ENCODE measurements around the gene BCR. TPM values are rescaled to one million over a fixed set of nuclear protein-coding genes. Genes with fewer than 3 reads are reported as not detected.

The BCR gene
- total RNA-seq, 1 experiment from 2014 or later = 40.5 TPM

DNA sequence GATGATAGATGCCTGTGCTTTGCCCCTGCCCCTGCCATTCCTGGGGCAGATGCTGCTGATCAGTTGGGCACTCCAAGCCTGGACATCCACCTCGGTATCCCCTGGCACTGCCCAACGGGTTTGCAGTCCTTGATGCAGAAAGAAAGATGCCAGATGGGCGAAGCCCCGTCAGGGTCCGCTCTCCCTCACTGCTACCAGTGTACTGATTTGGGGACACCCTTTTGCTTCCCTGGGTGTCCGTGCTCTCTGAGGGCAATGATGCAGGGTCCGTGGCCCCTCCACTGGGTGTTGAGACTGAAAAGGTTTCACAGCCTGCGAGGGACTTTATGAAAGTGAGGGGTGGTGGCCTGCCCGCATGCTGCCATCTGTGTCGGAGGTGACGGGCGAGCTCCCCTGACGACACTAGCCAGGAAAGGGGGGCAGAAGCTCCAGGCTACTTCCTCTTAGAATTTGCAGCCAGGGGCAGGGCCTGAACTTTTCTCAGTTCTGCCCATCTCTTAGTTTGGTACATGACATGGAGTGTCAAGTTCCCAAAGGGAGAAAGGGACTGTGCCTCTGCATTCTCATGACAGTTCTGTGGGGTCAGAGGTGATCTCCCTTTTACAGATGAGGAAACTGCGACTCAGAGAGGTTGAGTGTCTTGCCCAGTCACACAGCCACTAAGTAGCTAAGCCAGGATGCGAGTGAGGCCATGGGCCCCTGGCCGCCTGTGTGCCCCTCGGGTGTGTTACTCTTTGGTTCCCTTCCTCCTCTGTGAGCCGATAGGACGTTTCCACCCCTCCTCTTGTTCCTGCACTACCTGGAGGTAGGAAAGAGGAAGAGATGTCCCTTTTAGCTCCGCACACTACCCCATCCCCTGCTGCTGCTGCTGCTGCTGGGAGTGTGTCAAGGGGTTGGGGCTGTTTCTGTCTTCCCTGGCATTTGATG, 96.6 kb downstream of the BCR start:
- peak; percentile 80 for DNase-seq
- no peaks in the 10 kb centered on the region for H3K36me3 ChIP-seq (ENCODE audit: insufficient read depth, low read length)
- H3K27me3 ChIP-seq (ENCODE audit: low read length) = no peaks in the 10 kb centered on the region
- no peak overlapping the region for H3K4me3 ChIP-seq (ENCODE audit: low read length)
- no peaks in the 10 kb centered on the region for H3K9me3 ChIP-seq (ENCODE audit: low read length)
- peaks cover 76% of the 10 kb centered on the region for H3K4me1 ChIP-seq (ENCODE audit: low read length)
- H3K27ac ChIP-seq (ENCODE audit: low read length) = peak overlapping the region; percentile 49
- no peaks in the 10 kb centered on the region for H4K20me1 ChIP-seq (ENCODE audit: insufficient read depth, low read depth, low read length)
- no peaks in the 10 kb centered on the region for H3K9me2 ChIP-seq (replicated peaks; ENCODE audit: insufficient read depth, low read length)
- H3K9ac ChIP-seq (ENCODE audit: low read length) = peak overlapping the region; percentile 37
- H2AFZ ChIP-seq (ENCODE audit: low read length) = no peak overlapping the region
- peak overlapping the region; percentile 29 for H3K4me2 ChIP-seq (ENCODE audit: low read depth, low read length, poor library complexity, severe bottlenecking)
- H3K79me2 ChIP-seq (ENCODE audit: low read length) = no peaks in the 10 kb centered on the region

DNA sequence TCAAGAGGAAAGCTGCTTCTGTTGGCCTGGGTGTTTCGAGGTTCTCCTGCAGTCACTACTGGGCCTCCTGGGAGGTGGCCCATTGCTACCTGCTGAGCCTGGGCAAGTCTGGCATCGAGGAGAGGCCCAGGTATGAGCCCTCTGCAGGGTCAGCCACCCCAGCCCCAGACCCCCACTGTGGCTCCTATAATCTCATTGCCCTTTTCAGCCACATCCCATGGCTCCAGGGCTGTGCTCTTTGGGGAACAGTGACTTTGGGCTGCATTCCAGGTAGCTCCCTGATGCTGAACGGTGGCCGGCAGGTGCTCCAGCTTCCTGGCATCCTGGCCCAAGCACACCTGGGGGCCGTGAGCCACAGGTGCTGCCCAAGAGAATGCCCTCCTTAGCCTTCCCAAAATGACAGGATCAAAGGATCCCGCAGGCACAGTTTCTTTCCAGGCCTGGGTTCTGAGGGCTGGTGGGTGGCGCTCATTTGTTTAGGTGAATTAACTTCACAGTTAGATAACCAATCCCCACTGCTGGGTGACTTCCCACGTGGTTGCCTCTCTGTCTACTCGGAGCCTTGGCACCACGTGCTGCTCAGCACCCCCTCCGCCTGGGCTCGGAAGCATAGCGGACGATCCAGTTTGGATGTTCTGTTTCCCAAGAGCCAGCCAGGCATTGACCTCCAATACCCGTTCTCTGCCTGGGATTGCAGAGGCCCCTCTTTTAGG, 97.4 kb downstream of the BCR start:
- peak overlapping the region; percentile 37; the same call in 1 of the 2 replicates for H3K9ac ChIP-seq (ENCODE audit: low read length)
- H3K4me1 ChIP-seq (ENCODE audit: low read length) = peaks cover 74% of the 10 kb centered on the region
- no peak overlapping the region for H2AFZ ChIP-seq (ENCODE audit: low read length)
- no peak for DNase-seq
- no peaks in the 10 kb centered on the region for H3K27me3 ChIP-seq (ENCODE audit: low read length)
- H3K36me3 ChIP-seq (ENCODE audit: insufficient read depth, low read length) = no peaks in the 10 kb centered on the region
- H3K9me2 ChIP-seq (replicated peaks; ENCODE audit: insufficient read depth, low read length) = no peaks in the 10 kb centered on the region
- no peak overlapping the region for H3K4me3 ChIP-seq (ENCODE audit: low read length)
- no peaks in the 10 kb centered on the region for H3K79me2 ChIP-seq (ENCODE audit: low read length)
- H4K20me1 ChIP-seq (ENCODE audit: insufficient read depth, low read depth, low read length) = no peaks in the 10 kb centered on the region
- no peak overlapping the region for H3K4me2 ChIP-seq (ENCODE audit: low read depth, low read length, poor library complexity, severe bottlenecking)
- peak overlapping the region; percentile 49 for H3K27ac ChIP-seq (ENCODE audit: low read length)
- H3K9me3 ChIP-seq (ENCODE audit: low read length) = no peaks in the 10 kb centered on the region

DNA sequence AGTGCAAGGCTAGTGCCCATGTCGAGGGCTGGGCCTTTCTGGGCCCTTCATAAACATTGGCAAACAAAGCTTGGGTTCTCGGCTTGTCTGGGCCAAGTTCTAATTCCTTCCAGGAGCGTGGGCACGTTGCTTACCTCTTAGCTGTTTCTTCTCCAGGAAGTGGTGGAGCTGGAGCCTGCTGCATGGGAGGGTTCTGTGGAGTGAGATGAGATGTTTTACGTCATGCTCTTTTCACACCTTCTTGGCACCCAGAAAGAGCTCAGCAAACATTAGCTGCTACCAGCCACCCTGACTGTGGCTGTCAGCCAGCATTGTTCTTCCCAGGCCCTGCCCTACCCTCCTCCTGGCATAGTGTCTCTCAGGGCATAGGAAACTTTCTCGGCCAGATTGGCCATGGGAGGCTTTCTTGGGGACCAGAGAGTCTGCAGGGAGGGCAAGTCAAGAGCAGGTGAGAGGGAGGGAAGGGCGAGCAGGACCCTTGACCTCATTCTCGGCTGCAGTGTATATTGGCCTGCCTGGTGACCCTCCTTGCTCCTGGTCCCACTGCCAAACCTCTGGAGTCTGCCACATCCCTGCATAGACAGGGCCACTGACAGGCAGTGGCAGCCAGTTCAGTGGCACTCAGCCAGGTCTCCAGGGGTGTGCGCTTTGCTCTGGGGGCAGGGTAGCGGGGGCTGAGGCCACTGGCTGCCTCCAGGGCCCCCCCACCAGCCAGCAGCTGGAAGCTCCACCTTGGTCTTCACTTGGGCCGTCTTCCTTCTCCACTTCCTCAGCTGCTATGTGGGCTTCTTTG, 98.8 kb downstream of the BCR start:
- H3K9ac ChIP-seq (ENCODE audit: low read length) = no peak overlapping the region
- H3K4me2 ChIP-seq (ENCODE audit: low read depth, low read length, poor library complexity, severe bottlenecking) = no peak overlapping the region
- no peaks in the 10 kb centered on the region for H3K79me2 ChIP-seq (ENCODE audit: low read length)
- H3K27ac ChIP-seq (ENCODE audit: low read length) = peak overlapping the region; percentile 85
- H3K4me3 ChIP-seq (ENCODE audit: low read length) = no peak overlapping the region
- DNase-seq = no peak
- H3K4me1 ChIP-seq (ENCODE audit: low read length) = peaks cover 66% of the 10 kb centered on the region
- no peaks in the 10 kb centered on the region for H3K9me2 ChIP-seq (replicated peaks; ENCODE audit: insufficient read depth, low read length)
- H2AFZ ChIP-seq (ENCODE audit: low read length) = no peak overlapping the region
- H3K36me3 ChIP-seq (ENCODE audit: insufficient read depth, low read length) = no peaks in the 10 kb centered on the region
- H3K9me3 ChIP-seq (ENCODE audit: low read length) = no peaks in the 10 kb centered on the region
- H4K20me1 ChIP-seq (ENCODE audit: insufficient read depth, low read depth, low read length) = no peaks in the 10 kb centered on the region
- H3K27me3 ChIP-seq (ENCODE audit: low read length) = no peaks in the 10 kb centered on the region

DNA sequence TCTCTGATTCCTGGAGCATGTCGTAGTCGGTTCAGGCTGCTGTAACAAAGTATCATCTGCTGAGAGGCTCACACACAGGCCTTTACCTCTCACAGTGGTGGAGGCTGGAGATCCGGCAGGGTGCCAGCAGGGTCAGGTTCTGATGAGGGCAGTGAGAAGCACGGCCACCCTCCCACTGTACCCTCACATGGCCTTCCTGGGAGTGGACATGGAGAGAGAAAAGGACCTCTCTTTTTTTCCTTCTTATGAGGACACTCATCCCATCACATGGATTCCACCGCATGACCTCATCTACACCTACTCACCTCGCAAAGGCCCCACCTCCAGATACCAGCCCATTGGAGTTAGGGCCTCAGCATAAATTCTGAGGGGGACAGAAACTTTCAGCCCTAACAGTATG, 99.5 kb downstream of the BCR start:
- Histone ChIP-seq H4K20me1 (ENCODE audit: insufficient read depth, low read depth, low read length) (no peaks in the 10 kb centered on the region), H3K4me2 (ENCODE audit: low read depth, low read length, poor library complexity, severe bottlenecking) (no peak overlapping the region), H3K9me3 (ENCODE audit: low read length) (no peaks in the 10 kb centered on the region), H3K4me3 (ENCODE audit: low read length) (no peak overlapping the region), H3K79me2 (ENCODE audit: low read length) (no peaks in the 10 kb centered on the region), H3K9me2 (replicated peaks; ENCODE audit: insufficient read depth, low read length) (no peaks in the 10 kb centered on the region), H3K27ac (ENCODE audit: low read length) (peak overlapping the region; percentile 85), H3K4me1 (ENCODE audit: low read length) (peaks cover 63% of the 10 kb centered on the region), H2AFZ (ENCODE audit: low read length) (no peak overlapping the region), H3K27me3 (ENCODE audit: low read length) (no peaks in the 10 kb centered on the region), H3K9ac (ENCODE audit: low read length) (no peak overlapping the region; the same call in 1 of the 2 replicates), H3K36me3 (ENCODE audit: insufficient read depth, low read length) (no peaks in the 10 kb centered on the region)
- no peak for DNase-seq

DNA sequence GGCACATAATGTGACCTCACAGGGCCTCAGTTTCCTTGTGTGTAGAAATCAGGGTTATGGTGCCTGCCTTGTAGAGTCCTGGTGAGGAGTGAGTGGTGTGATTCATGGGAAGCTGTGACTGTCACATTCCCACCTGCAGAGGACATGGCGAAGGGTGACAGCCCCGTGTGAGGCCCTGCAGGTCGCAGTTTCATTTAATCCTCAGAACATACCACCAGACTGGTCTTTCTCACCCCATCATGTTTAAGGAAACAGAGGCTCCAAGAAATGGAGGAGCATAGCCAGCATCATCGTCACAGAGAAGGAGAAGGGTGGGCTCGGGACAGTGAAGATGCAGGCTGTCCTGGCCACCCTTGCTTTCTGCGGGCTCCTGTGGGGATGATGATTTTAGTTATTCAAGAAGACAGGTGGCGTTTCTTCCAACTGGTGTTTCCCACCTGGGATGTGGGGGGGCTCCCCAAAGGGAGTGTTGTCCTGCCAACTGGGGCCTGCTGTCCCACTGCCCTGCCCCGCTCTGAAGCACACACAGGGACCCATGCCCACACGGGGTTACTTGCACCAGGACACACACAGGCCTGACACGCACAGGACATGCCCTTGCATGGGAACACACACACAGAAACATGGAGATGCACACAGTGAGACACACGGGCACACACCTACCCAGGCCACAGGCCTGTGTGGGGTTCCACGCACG, 100.2 kb downstream of the BCR start:
- Histone ChIP-seq H3K4me3 (ENCODE audit: low read length) (no peak overlapping the region), H3K27ac (ENCODE audit: low read length) (peak overlapping the region; percentile 85), H3K4me2 (ENCODE audit: low read depth, low read length, poor library complexity, severe bottlenecking) (no peak overlapping the region), H2AFZ (ENCODE audit: low read length) (no peak overlapping the region), H3K27me3 (ENCODE audit: low read length) (no peaks in the 10 kb centered on the region), H3K9ac (ENCODE audit: low read length) (peak overlapping the region; percentile 63), H3K9me2 (replicated peaks; ENCODE audit: insufficient read depth, low read length) (no peaks in the 10 kb centered on the region), H3K36me3 (ENCODE audit: insufficient read depth, low read length) (no peaks in the 10 kb centered on the region), H4K20me1 (ENCODE audit: insufficient read depth, low read depth, low read length) (no peaks in the 10 kb centered on the region), H3K9me3 (ENCODE audit: low read length) (no peaks in the 10 kb centered on the region), H3K4me1 (ENCODE audit: low read length) (peaks cover 60% of the 10 kb centered on the region), H3K79me2 (ENCODE audit: low read length) (no peaks in the 10 kb centered on the region)
- no peak for DNase-seq

DNA sequence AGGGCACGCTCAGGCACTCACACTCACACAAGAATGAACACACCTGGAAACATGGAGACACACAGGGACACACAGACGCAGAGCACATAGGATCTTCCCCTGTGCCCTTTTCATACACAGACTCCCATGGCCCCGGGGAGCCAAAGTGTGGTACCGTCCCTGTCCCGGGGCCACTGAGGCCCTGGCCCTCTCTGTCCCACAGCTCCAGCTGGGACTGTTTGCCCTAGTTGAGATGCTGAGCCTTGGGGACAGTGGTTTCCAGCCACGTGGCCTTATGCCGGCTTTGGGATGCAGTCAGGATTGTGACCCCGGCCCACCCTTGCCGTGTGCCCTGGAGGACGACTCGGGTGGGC, 100.7 kb downstream of the BCR start:
- H3K4me1 ChIP-seq (ENCODE audit: low read length) = peaks cover 55% of the 10 kb centered on the region
- H2AFZ ChIP-seq (ENCODE audit: low read length) = no peak overlapping the region
- H3K9ac ChIP-seq (ENCODE audit: low read length) = peak overlapping the region; percentile 63
- H3K4me2 ChIP-seq (ENCODE audit: low read depth, low read length, poor library complexity, severe bottlenecking) = peak overlapping the region; percentile 56
- no peak overlapping the region; the same call in 1 of the 2 replicates for H3K4me3 ChIP-seq (ENCODE audit: low read length)
- H3K27me3 ChIP-seq (ENCODE audit: low read length) = no peaks in the 10 kb centered on the region
- H3K9me2 ChIP-seq (replicated peaks; ENCODE audit: insufficient read depth, low read length) = no peaks in the 10 kb centered on the region
- no peaks in the 10 kb centered on the region for H3K79me2 ChIP-seq (ENCODE audit: low read length)
- no peaks in the 10 kb centered on the region for H3K36me3 ChIP-seq (ENCODE audit: insufficient read depth, low read length)
- H4K20me1 ChIP-seq (ENCODE audit: insufficient read depth, low read depth, low read length) = no peaks in the 10 kb centered on the region
- H3K27ac ChIP-seq (ENCODE audit: low read length) = peak overlapping the region; percentile 85
- no peaks in the 10 kb centered on the region for H3K9me3 ChIP-seq (ENCODE audit: low read length)
- no peak for DNase-seq

DNA sequence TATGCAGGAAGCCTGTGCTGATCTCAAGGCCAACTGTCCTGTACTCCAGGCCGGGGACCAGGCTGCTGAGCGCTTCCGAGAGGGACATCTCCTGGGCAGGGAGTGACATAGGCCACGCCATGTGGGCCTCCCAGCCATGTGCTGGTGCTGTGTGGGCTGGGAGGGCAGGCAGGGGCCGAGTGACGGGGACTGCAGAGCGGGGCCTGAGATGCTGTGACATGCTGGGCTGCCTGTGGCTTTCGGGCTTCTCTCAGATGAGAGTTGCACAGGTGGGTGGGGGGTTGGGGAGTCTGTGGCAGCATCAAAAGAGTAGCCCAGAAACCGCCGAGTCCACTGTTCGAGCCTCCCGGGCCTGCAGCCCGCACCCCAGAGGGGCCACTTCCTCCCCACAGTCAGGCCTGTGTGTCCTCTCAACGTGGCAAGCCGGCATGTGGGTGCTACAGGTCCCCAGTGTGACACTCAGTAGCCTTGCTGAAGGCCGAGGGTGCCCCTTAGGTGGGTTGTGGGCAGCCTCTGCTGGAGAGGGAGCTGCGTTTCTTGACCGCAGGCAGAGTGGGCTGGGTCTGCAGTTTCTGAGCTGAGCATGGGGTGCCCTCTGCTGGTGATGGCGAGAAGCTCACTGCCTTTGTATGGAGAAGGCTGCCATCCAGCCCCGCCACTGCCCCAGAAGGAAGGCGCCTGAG, 101.2 kb downstream of the BCR start:
- Histone ChIP-seq H3K9me3 (ENCODE audit: low read length) (no peaks in the 10 kb centered on the region), H4K20me1 (ENCODE audit: insufficient read depth, low read depth, low read length) (no peaks in the 10 kb centered on the region), H3K27me3 (ENCODE audit: low read length) (no peaks in the 10 kb centered on the region), H3K9ac (ENCODE audit: low read length) (peak overlapping the region; percentile 63), H3K79me2 (ENCODE audit: low read length) (no peaks in the 10 kb centered on the region), H2AFZ (ENCODE audit: low read length) (no peak overlapping the region), H3K4me3 (ENCODE audit: low read length) (no peak overlapping the region; the same call in 1 of the 2 replicates), H3K4me1 (ENCODE audit: low read length) (peaks cover 51% of the 10 kb centered on the region), H3K36me3 (ENCODE audit: insufficient read depth, low read length) (no peaks in the 10 kb centered on the region), H3K9me2 (replicated peaks; ENCODE audit: insufficient read depth, low read length) (no peaks in the 10 kb centered on the region), H3K27ac (ENCODE audit: low read length) (peak overlapping the region; percentile 85), H3K4me2 (ENCODE audit: low read depth, low read length, poor library complexity, severe bottlenecking) (peak overlapping the region; percentile 56)
- peak; percentile 95 for DNase-seq

Measured in Karpas-422 (cell line).